Endothelial cell of umbilical vein (primary cell): ENCODE measurements around the gene PLXNB2. TPM values are rescaled to one million over a fixed set of nuclear protein-coding genes. Genes with fewer than 3 reads are reported as not detected.

ENCODE experiments used
- BruUV-seq: library from RNA; stranded (reverse); fragments of 400-500 nt; replicated peaks from 2 replicates; lab custom pipeline; 2021; lab: Mats Ljungman, UMichigan
- CTCF ChIA-PET: fragments of 300-600, 350-600 bp; sonication (Branson Sonifier 250); formaldehyde crosslinking; loops from one replicate; lab custom pipeline; 2021; ENCODE audit warnings: antibody characterized with exemption, inconsistent platforms; lab: Charles Lee
- POLR2A ChIA-PET: fragments of 300-600, 350-600 bp; sonication (Branson Sonifier 250); formaldehyde crosslinking; loops from one replicate; lab custom pipeline; 2021; ENCODE audit warnings: antibody characterized with exemption, inconsistent platforms; lab: Charles Lee
- DNase-seq: peaks from one replicate; pipeline ENCODE4 v3.0.0-alpha.2; 2011; ENCODE audit warnings: low read depth, low spot score
- FAIRE-seq: peaks from 2 replicates; lab custom pipeline; 2011; peaks lifted over from hg19 to GRCh38; lab: Jason Lieb, UNC
- H2AFZ ChIP-seq: 2 replicates; pipeline ENCODE4 v1.6.0; 2012; ENCODE audit warnings: low read depth, low read length, control low read depth, inconsistent platforms
- H3K27ac ChIP-seq: 2 replicates; pipeline ENCODE4 v1.5.1; 2011; ENCODE audit warnings: low read depth, mild to moderate bottlenecking, control low read depth, low read length, moderate library complexity; ENCODE audit not compliant: insufficient read depth
- H3K27me3 ChIP-seq, 2 experiments: 2 replicates each; pipeline versions ENCODE4 v1.6.0 to v1.6.1; 2011; ENCODE audit warnings: low read length in 2 of 2, mixed read lengths in 1 of 2; ENCODE audit not compliant: control insufficient read depth in 2 of 2, insufficient read depth in 2 of 2
- H3K36me3 ChIP-seq, 2 experiments: 2 replicates in 1 of 2; 3 replicates in 1 of 2; pipeline ENCODE4 v1.5.1; 2011; ENCODE audit warnings: low read length in 2 of 2, mild to moderate bottlenecking in 1 of 2, moderate library complexity in 1 of 2; ENCODE audit not compliant: control insufficient read depth in 2 of 2, insufficient read depth in 2 of 2; ENCODE audit errors: extremely low read depth in 1 of 2
- H3K4me1 ChIP-seq: 3 replicates; pipeline ENCODE4 v1.5.1; 2011; ENCODE audit warnings: mild to moderate bottlenecking, low read length; ENCODE audit not compliant: control insufficient read depth, insufficient read depth; ENCODE audit errors: extremely low read depth
- H3K4me2 ChIP-seq: 2 replicates; pipeline ENCODE4 v1.6.1; 2011; ENCODE audit warnings: low read length, control low read depth, mixed read lengths; ENCODE audit not compliant: insufficient read depth
- H3K4me3 ChIP-seq, 3 experiments: fragments of 200-600 bp in 1 of 3; sonication (generic), shearing (Covaris generic) in 1 of 3; replicated peaks in 1 of 3; 2 replicates each; pipeline ENCODE4 v1.5.1; 2011 to 2016; ENCODE audit warnings: control low read depth in 3 of 3, low read length in 3 of 3, mild to moderate bottlenecking in 2 of 3, inconsistent platforms in 1 of 3, low read depth in 1 of 3, moderate library complexity in 1 of 3; ENCODE audit not compliant: insufficient read depth in 1 of 3
- H3K79me2 ChIP-seq: 2 replicates; pipeline ENCODE4 v1.6.0; 2012; ENCODE audit warnings: low read length, inconsistent platforms; ENCODE audit not compliant: control insufficient read depth, insufficient read depth
- H3K9ac ChIP-seq: replicated peaks from 2 replicates; pipeline ENCODE3; 2011; ENCODE audit warnings: low read length, control low read depth; ENCODE audit not compliant: insufficient read depth; ENCODE audit errors: extremely low read depth
- H3K9me1 ChIP-seq: replicated peaks from 3 replicates; pipeline ENCODE4 v1.6.0; 2011; ENCODE audit warnings: mild to moderate bottlenecking, low read length; ENCODE audit not compliant: control insufficient read depth, insufficient read depth; ENCODE audit errors: extremely low read depth
- H3K9me3 ChIP-seq: replicated peaks from 2 replicates; pipeline ENCODE4 v1.5.1; 2012; ENCODE audit warnings: low read length, inconsistent platforms; ENCODE audit not compliant: control insufficient read depth, insufficient read depth
- H4K20me1 ChIP-seq: replicated peaks from 2 replicates; pipeline ENCODE3; 2011; ENCODE audit warnings: mild to moderate bottlenecking, low read length; ENCODE audit not compliant: control insufficient read depth, insufficient read depth; ENCODE audit errors: extremely low read depth
- CTCF ChIP-seq, 2 donors: IDR thresholded peaks; 1 replicate in 1 of 2; 2 replicates in 1 of 2; pipeline ENCODE4 v1.5.1; 2011; ENCODE audit warnings: low read length in 2 of 2, mild to moderate bottlenecking in 2 of 2, moderate library complexity in 2 of 2, control low read depth in 1 of 2, inconsistent platforms in 1 of 2, low read depth in 1 of 2; ENCODE audit not compliant: insufficient read depth in 1 of 2; ENCODE audit errors: extremely low read depth in 1 of 2
- EZH2 ChIP-seq: IDR thresholded peaks from 2 replicates; pipeline ENCODE4 v1.6.1; 2012; ENCODE audit warnings: borderline replicate concordance, low read depth, mild to moderate bottlenecking, moderate library complexity, low read length, inconsistent platforms; ENCODE audit not compliant: severe bottlenecking
- FOS ChIP-seq: IDR thresholded peaks from 2 replicates; pipeline ENCODE4 v1.6.1; 2011; ENCODE audit warnings: mild to moderate bottlenecking, low read length, moderate library complexity, borderline replicate concordance; ENCODE audit not compliant: insufficient read depth
- GATA2 ChIP-seq: IDR thresholded peaks from 2 replicates; pipeline ENCODE4 v1.7.0; 2011; ENCODE audit warnings: low read depth, mild to moderate bottlenecking, moderate library complexity, mixed read lengths, low read length; ENCODE audit not compliant: insufficient read length, insufficient read depth
- POLR2A ChIP-seq: IDR thresholded peaks from 2 replicates; pipeline ENCODE4 v1.6.1; 2012; ENCODE audit warnings: low read depth, mild to moderate bottlenecking, control low read depth, low read length
- dilution Hi-C: fragments of 300-500 bp; cut with MboI; formaldehyde crosslinking; loops from one replicate; pipeline ENCODE4 v1.15.0; 2019; ENCODE audit warnings: low sequenced_read_pairs; ENCODE audit not compliant: extremely low pct_ligation_motif_present
- intact Hi-C: fragments of 100-400 bp; cut with micrococcal nuclease; formaldehyde crosslinking; loops from one replicate; pipeline ENCODE4 v1.10.0; 2022
- polyA plus RNA-seq, 4 experiments: library from polyadenylated mRNA; depleted of rRNA in 3 of 4; stranded (reverse) in 3 of 4; unstranded in 1 of 4; fragments of >200 nt; gene quantifications; 2 replicates each; pipeline versions ENCODE4 v1.2.1 to v1.2.3, GENCODE V29; 2011 to 2012; ENCODE audit warnings: missing spikeins in 1 of 4
- total RNA-seq: library from RNA; stranded (reverse); gene quantifications from 2 replicates; pipeline ENCODE4 v1.2.3, GENCODE V29; 2021

Gene PLXNB2
- total and polyA plus RNA-seq, 2 donors (not counting 3 experiments of a cell fraction or from before 2014, with no cell fraction given) = 82.3 to 139 TPM

- Histone ChIP-seq H2AFZ (no peak overlapping the region), H3K79me2 (no peaks in the 10 kb centered on the region), H3K4me3 (no peak overlapping the region), H3K4me1 (peaks cover 9% of the 10 kb centered on the region), H3K27me3 (no peaks in the 10 kb centered on the region), H4K20me1 (no peaks in the 10 kb centered on the region), H3K9ac (no peak overlapping the region), H3K4me2 (no peak overlapping the region), H3K9me3 (no peaks in the 10 kb centered on the region), H3K9me1 (no peaks in the 10 kb centered on the region), H3K36me3 (no peaks in the 10 kb centered on the region), H3K27ac (no peak overlapping the region)
- POLR2A ChIA-PET = no interaction called here
- FAIRE-seq (no peak), DNase-seq (no peak)
- BruUV-seq = no TSS peak
- no peak for TF ChIP-seq FOS
- no peak for TF ChIP-seq CTCF (IDR thresholded peaks at IDR 0.05; ENCODE audit: extremely low read depth in 1 of 2, insufficient read depth in 1 of 2, low read depth in 1 of 2, low read length in 2 of 2)
- TF ChIP-seq EZH2 = no peak
- dilution Hi-C loops (no loop called here), intact Hi-C loops (no loop called here)
- CTCF ChIA-PET = no interaction called here
Measured at GRCh38 chr22:50317178-50317577, 9.7 kb upstream of the PLXNB2 start.

GRCh38 chr22:50316114-50317065 lies 8.9 kb upstream of the PLXNB2 start:
- Histone ChIP-seq H2AFZ (no peak overlapping the region), H3K27me3 (no peaks in the 10 kb centered on the region), H3K9me3 (no peaks in the 10 kb centered on the region), H3K36me3 (no peaks in the 10 kb centered on the region), H3K4me3 (no peak overlapping the region), H3K4me2 (no peak overlapping the region), H4K20me1 (no peaks in the 10 kb centered on the region), H3K9me1 (no peaks in the 10 kb centered on the region), H3K79me2 (no peaks in the 10 kb centered on the region), H3K27ac (no peak overlapping the region), H3K4me1 (peaks cover 9% of the 10 kb centered on the region), H3K9ac (no peak overlapping the region)
- ChIA-PET POLR2A (no interaction called here), CTCF (no interaction called here)
- DNase-seq (no peak), FAIRE-seq (no peak)
- BruUV-seq = no TSS peak
- dilution Hi-C loops (no loop called here), intact Hi-C loops (no loop called here)
- no peak for TF ChIP-seq POLR2A
- no peak for TF ChIP-seq GATA2
- TF ChIP-seq CTCF (IDR thresholded peaks at IDR 0.05; ENCODE audit: extremely low read depth in 1 of 2, insufficient read depth in 1 of 2, low read depth in 1 of 2, low read length in 2 of 2) = no peak
